Stimulated activated CD4-positive, alpha-beta T cell treated with anti-CD3 and anti-CD28 coated beads, TNF-alpha, amount 100 ng/mL, for 1 hour (primary cell): ENCODE measurements around the gene CHRNA4.

Experiments used
- DNase-seq, 3 donors: peaks; one replicate each; pipeline ENCODE4 v3.0.0-alpha.2; 2020; ENCODE audit warnings: low read depth in 3 of 3, low spot score in 1 of 3

The CHRNA4 gene

GRCh38 chr20:63360850-63361518 is at the start of gene CHRNA4:
CHRNA4 (minus strand) TSS chr20:63361349; CDS start chr20:63361165, 184 bp downstream.
- no peak for DNase-seq

- no peak for DNase-seq
These were observed 48.8 kb upstream of the CHRNA4 start for GRCh38 chr20:63409834-63410435.

GRCh38 chr20:63409066-63409833 is 48.1 kb upstream of the CHRNA4 start:
- no peak for DNase-seq

- DNase-seq = no peak
These were observed 47.5 kb upstream of the CHRNA4 start for GRCh38 chr20:63408684-63409046.

- DNase-seq = no peak
These were observed 47.0 kb upstream of the CHRNA4 start for GRCh38 chr20:63407928-63408683.

- DNase-seq = no peak
These were observed 45.6 kb upstream of the CHRNA4 start for GRCh38 chr20:63406617-63407245.

GRCh38 chr20:63406011-63406410 is 44.9 kb upstream of the CHRNA4 start:
- DNase-seq = no peak

GRCh38 chr20:63405102-63405730 is 44.1 kb upstream of the CHRNA4 start:
- no peak for DNase-seq

- DNase-seq = no peak
These were observed 43.3 kb upstream of the CHRNA4 start for GRCh38 chr20:63404129-63405085.

- DNase-seq = no peak
These were observed 42.4 kb upstream of the CHRNA4 start for GRCh38 chr20:63403403-63404105.

GRCh38 chr20:63402860-63403220 is 41.7 kb upstream of the CHRNA4 start:
- DNase-seq = no peak

- no peak for DNase-seq
These were observed 41.2 kb upstream of the CHRNA4 start for GRCh38 chr20:63402181-63402859.

- no peak for DNase-seq
These were observed 40.4 kb upstream of the CHRNA4 start for GRCh38 chr20:63401384-63402110.

GRCh38 chr20:63400486-63401210 is 39.5 kb upstream of the CHRNA4 start:
- no peak for DNase-seq

- no peak for DNase-seq
These were observed 38.6 kb upstream of the CHRNA4 start for GRCh38 chr20:63399596-63400375.
